Spleen (tissue), 11 donors: ENCODE data around the gene DGCR6L. TPM values are rescaled to one million over a fixed set of nuclear protein-coding genes. Genes with fewer than 3 reads are reported as not detected.
A peak's percentile ranks its signal among the peaks of the same experiment; 100 is the strongest.
"Not testable (repeated sequence)": the region's sequence is repeated elsewhere in the genome, so short reads cannot be mapped to it uniquely, and the experiment has no call there.

Experiments used
- DNase-seq: peaks from one replicate; pipeline ENCODE4 v3.0.0-alpha.2; 2020
- H3K27ac ChIP-seq, 8 donors: fragments of 200-600 bp; sonication (generic) in 7 of 8; 1 replicate in 4 of 8; 2 replicates in 4 of 8; pipeline versions ENCODE4 v1.5.0 to v1.8.0; 2016 to 2021; ENCODE audit warnings: inconsistent platforms in 4 of 8, mild to moderate bottlenecking in 4 of 8, moderate library complexity in 1 of 8
- H3K27me3 ChIP-seq, 7 donors: fragments of 200-600 bp; sonication (generic) in 6 of 7; replicated peaks in 1 of 7; 1 replicate in 4 of 7; 2 replicates in 3 of 7; pipeline versions ENCODE4 v1.5.0 to v1.8.0; 2016 to 2021; ENCODE audit warnings: inconsistent platforms in 3 of 7, mild to moderate bottlenecking in 1 of 7
- H3K36me3 ChIP-seq, 6 donors: fragments of 200-600 bp; sonication (generic) in 5 of 6; 1 replicate in 4 of 6; 2 replicates in 2 of 6; pipeline versions ENCODE4 v1.5.0 to v1.8.0; 2016 to 2021; ENCODE audit warnings: inconsistent platforms in 2 of 6
- H3K4me1 ChIP-seq, 6 donors: fragments of 200-600 bp; sonication (generic) in 5 of 6; 1 replicate in 3 of 6; 2 replicates in 3 of 6; pipeline versions ENCODE4 v1.5.0 to v1.8.0; 2016 to 2021; ENCODE audit warnings: inconsistent platforms in 3 of 6
- H3K4me3 ChIP-seq, 8 donors: fragments of 200-600 bp; sonication (generic) in 7 of 8; 1 replicate in 4 of 8; 2 replicates in 4 of 8; pipeline versions ENCODE4 v1.5.0 to v1.8.0; 2016 to 2021; ENCODE audit warnings: inconsistent platforms in 4 of 8, mild to moderate bottlenecking in 4 of 8, moderate library complexity in 2 of 8
- H3K9me3 ChIP-seq, 8 donors: fragments of 200-600 bp; sonication (generic) in 7 of 8; 1 replicate in 4 of 8; 2 replicates in 4 of 8; pipeline versions ENCODE4 v1.5.0 to v1.8.0; 2016 to 2021; ENCODE audit warnings: inconsistent platforms in 4 of 8
- POLR2A ChIP-seq, 3 donors: fragments of 450-650 bp; IDR thresholded peaks; one replicate each; pipeline ENCODE4 v1.5.1; 2017; ENCODE audit warnings: antibody characterized with exemption in 3 of 3, mild to moderate bottlenecking in 1 of 3
- POLR2AphosphoS5 ChIP-seq, 3 donors: sonication (generic); formaldehyde crosslinking; IDR thresholded peaks; one replicate each; pipeline ENCODE4 v1.5.1; 2017; ENCODE audit warnings: antibody characterized with exemption in 3 of 3
- WGBS, 5 donors: extraction: QIAGEN DNeasy Blood & Tissue Kit in 3 of 5; methylation state at CpG; one replicate each; pipeline versions ENCODE4 v1.1.5 to v1.1.7; 2013 to 2018; 5-methylcytosine and 5-hydroxymethylcytosine counted together
- intact Hi-C: fragments of 100-400 bp; cut with DNase I; formaldehyde crosslinking; loops from one replicate; pipeline ENCODE4 v1.15.0; 2023; ENCODE audit warnings: low total_unique reads
- polyA plus RNA-seq, 3 donors: library from polyadenylated mRNA; stranded (reverse); fragments of 200-250 nt; gene quantifications; one replicate each; pipeline ENCODE4 v1.2.1, GENCODE V29; 2013
- total RNA-seq, 7 donors: library from RNA; depleted of rRNA in 3 of 7; stranded (reverse); fragments of >200 nt in 3 of 7; fragmentation: NEBNext Ultra II Directional in 4 of 7; extraction: Animal tissue kit (Norgen Biotek cat#: 25700) in 4 of 7; gene quantifications; one replicate each; pipeline versions ENCODE4 v1.1.0 to v1.2.1, GENCODE V29; 2016 to 2021
- TF ChIP-seq, protein P1 (sequence below), 11 experiments: fragments of 200-600 bp in 7 of 11; fragments of 450-650 bp in 4 of 11; sonication (generic) in 4 of 11; IDR thresholded peaks in 8 of 11; conservative IDR thresholded peaks in 3 of 11; 1 replicate in 7 of 11; 2 replicates in 4 of 11; pipeline versions ENCODE4 v1.4.0 to v1.8.0; 2016 to 2021; ENCODE audit warnings: antibody characterized with exemption in 11 of 11, inconsistent platforms in 4 of 11, mild to moderate bottlenecking in 1 of 11
- donor health status: healthy with polysubstance abuse.
- donor health status: DM: no; HTN: no; CAD: no; lungs with moderate emphysema.
- donor health status: DM: no; HTN: no; CAD: no.
- donor health status: Bipolar disorder and iron deficiency.
- donor health status: healthy.
- donor health status: DM: no; HTN: no; CAD: no.
- donor health status: DM: yes; HTN: yes; CAD: no.

The DGCR6L gene
- total and polyA plus RNA-seq, 10 donors, result 25.6 to 70.0 (median 34.9) TPM

DNA sequence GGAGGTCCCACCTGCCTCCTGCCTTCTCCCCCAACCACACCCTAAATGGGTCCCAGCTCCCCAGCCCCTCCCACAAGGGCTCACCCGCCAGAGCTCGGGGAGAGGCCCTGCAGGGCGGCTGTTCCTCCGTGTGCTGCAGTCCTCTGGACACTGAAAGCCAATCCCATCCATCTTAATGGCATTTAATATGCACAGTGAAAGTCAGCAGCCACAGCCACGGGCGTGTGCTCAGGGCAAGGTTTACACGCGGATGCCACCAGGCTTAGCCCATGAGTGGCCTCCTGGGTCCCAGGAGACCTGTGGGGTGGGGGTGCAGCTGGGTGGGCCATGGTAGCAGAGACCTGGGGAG lies 33.6 kb downstream of the DGCR6L start:
- DNase-seq, H3K27ac ChIP-seq, H3K4me1 ChIP-seq, H3K4me3 ChIP-seq, H3K9me3 ChIP-seq, H3K27me3 ChIP-seq, intact Hi-C loops, H3K36me3 ChIP-seq: not testable (repeated sequence)
- 28 to 41% (median 34%) methylated on average over 4 to 8 of the region's 8 CpGs for WGBS, 5 donors

DNA sequence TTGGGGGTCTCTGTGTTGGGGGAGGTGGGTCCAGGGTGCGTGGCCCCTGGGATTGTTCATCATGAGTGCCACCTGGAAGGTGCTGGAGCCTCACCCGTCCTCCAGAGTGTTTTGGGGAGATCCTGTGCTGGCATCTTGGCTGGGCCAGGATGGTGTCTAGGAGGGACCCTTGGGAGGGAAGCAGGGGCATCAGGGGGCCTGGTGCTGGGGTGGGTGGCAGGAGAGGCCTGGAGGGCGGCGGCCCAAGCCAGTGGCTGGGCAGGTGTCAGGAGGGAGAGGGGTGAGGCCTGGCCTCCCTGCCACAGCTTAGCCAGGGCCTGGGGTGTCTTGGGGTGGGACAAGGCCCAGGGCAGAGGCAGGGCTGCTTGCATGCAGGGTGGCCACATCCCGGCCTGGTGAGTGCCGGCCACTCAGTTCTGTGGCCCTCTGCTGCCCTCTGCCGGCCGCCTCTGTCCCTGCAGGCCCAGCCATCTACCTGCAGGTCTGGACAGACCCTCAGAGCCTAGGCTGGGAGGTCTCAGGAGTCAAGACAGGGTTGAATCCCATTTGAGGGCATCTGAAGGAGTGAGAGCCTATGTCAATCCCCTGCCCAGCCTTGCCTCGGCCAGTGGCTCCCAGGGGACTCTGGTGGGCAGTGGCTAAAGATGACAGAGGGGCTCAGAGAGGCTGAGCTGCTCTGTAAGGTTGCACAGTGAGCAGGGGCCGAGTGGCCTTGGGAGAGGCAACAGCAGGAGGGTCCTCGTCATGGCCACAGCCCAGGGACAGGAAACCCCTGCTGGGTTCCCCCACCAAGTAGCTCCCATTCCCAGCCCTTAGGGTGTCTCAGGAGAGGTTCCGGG lies 34.2 kb downstream of the DGCR6L start:
- TF ChIP-seq, protein P1, sequence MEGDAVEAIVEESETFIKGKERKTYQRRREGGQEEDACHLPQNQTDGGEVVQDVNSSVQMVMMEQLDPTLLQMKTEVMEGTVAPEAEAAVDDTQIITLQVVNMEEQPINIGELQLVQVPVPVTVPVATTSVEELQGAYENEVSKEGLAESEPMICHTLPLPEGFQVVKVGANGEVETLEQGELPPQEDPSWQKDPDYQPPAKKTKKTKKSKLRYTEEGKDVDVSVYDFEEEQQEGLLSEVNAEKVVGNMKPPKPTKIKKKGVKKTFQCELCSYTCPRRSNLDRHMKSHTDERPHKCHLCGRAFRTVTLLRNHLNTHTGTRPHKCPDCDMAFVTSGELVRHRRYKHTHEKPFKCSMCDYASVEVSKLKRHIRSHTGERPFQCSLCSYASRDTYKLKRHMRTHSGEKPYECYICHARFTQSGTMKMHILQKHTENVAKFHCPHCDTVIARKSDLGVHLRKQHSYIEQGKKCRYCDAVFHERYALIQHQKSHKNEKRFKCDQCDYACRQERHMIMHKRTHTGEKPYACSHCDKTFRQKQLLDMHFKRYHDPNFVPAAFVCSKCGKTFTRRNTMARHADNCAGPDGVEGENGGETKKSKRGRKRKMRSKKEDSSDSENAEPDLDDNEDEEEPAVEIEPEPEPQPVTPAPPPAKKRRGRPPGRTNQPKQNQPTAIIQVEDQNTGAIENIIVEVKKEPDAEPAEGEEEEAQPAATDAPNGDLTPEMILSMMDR (IDR thresholded peaks at IDR 0.05 in 8 of 11, conservative IDR thresholded peaks at IDR 0.05 in 3 of 11), result peak; percentile 37 to 97 (median 87)
- DNase-seq, result peak; percentile 94
- not testable (repeated sequence) for H3K27me3 ChIP-seq, H3K4me3 ChIP-seq, H3K27ac ChIP-seq, H3K36me3 ChIP-seq, H3K4me1 ChIP-seq, H3K9me3 ChIP-seq
- 14 to 46% (median 27%) methylated on average over 6 to 11 of the region's 12 CpGs for WGBS, 5 donors
- intact Hi-C loops, result loop anchor here (2.0 kb wide), 1 partner anchor 129 kb away; no protein-coding TSS in a partner anchor

DNA sequence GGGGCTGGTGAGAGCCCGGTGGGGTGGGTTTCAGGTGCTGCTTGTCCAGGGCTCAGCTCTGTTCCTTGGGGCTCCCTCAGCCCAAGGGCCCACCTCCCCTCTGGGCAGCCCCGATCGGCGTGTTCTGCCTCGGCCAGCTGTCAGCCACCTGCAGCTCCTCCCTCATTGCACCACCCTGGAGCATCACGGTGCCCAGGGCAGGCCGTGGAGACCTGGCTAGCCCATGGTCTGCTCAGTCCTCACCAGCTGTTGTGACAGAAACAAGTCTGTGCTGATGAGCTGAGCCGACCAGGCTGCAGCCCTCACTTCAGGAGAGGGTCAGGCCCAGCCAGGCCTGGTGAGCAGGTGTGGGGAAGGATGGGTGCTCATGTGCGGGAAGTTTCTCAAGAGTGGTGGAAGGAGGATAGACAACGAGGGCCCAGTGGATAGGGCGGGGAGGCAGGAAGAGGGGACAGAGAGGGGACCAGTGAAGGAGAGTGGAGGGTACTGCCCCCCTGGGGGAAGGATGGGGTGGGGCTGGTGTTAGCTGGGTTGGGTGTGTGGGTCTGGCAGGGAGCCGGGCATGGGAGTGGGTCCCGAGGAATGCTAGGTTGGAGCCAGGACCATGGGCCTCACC lies 35.3 kb downstream of the DGCR6L start:
- intact Hi-C loops, result loop anchor here (2.0 kb wide), 1 partner anchor 128 kb away; no protein-coding TSS in a partner anchor
- 71 to 89% (median 79%) methylated on average over 7 to 13 of the region's 13 CpGs for WGBS, 5 donors
- no peak for DNase-seq
- H3K9me3 ChIP-seq, result no peaks in the 10 kb centered on the region
- no peaks in the 10 kb centered on the region for H3K27me3 ChIP-seq
- no peaks in the 10 kb centered on the region for H3K36me3 ChIP-seq
- H3K4me1 ChIP-seq, result no peaks in the 10 kb centered on the region
- no peak overlapping the region for H3K4me3 ChIP-seq
- H3K27ac ChIP-seq, result no peak overlapping the region
- TF ChIP-seq POLR2A (IDR thresholded peaks at IDR 0.05), result no peak
- TF ChIP-seq, protein P1 (IDR thresholded peaks at IDR 0.05 in 8 of 11, conservative IDR thresholded peaks at IDR 0.05 in 3 of 11), result no peak
- TF ChIP-seq POLR2AphosphoS5 (IDR thresholded peaks at IDR 0.05), result no peak

DNA sequence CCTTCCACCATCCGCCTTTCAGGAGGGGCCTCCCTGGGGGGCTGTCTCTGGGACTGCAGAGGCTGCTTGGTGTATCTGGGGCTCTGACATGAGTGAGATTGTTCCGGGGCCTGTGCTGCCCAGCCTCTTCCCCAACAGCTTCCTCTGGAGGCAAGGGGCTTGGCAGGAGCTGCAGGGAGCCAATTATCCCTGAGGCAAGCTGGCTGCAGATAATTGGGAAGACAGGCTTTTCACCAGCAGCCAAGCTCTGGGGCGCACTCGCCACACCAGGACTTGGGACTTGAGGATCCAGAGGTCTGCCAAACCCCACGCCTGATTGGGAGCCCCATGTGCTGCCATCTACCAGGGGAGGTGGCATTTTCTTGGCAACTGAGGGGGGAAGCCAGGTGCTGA lies 36.2 kb downstream of the DGCR6L start:
- intact Hi-C loops, result loop anchor here (2.0 kb wide), 1 partner anchor 127 kb away; no protein-coding TSS in a partner anchor

More for the DNA sequence above, 36.2 kb downstream of the DGCR6L start:
- H3K4me1 ChIP-seq, result no peaks in the 10 kb centered on the region
- TF ChIP-seq POLR2A (IDR thresholded peaks at IDR 0.05) (no peak), POLR2AphosphoS5 (IDR thresholded peaks at IDR 0.05) (no peak)
- TF ChIP-seq, protein P1 (IDR thresholded peaks at IDR 0.05 in 8 of 11, conservative IDR thresholded peaks at IDR 0.05 in 3 of 11), result no peak
- H3K36me3 ChIP-seq, result no peaks in the 10 kb centered on the region
- H3K27ac ChIP-seq, result no peak overlapping the region
- no peaks in the 10 kb centered on the region for H3K27me3 ChIP-seq
- DNase-seq, result no peak
- H3K4me3 ChIP-seq, result no peak overlapping the region
- WGBS, 5 donors, result 78 to 81% (median 79%) methylated on average over 2 to 5 of the region's 5 CpGs
- H3K9me3 ChIP-seq, result no peaks in the 10 kb centered on the region
